ENCODE measurements around the gene PAFAH2. TPM values are rescaled to one million over a fixed set of nuclear protein-coding genes. Genes with fewer than 3 reads are reported as not detected.
A peak's percentile ranks its signal among the peaks of the same experiment; 100 is the strongest.

The PAFAH2 gene
- total RNA-seq, 6 donors from 2014 or later, result 12.6 to 20.1 (median 15.1) TPM

DNA sequence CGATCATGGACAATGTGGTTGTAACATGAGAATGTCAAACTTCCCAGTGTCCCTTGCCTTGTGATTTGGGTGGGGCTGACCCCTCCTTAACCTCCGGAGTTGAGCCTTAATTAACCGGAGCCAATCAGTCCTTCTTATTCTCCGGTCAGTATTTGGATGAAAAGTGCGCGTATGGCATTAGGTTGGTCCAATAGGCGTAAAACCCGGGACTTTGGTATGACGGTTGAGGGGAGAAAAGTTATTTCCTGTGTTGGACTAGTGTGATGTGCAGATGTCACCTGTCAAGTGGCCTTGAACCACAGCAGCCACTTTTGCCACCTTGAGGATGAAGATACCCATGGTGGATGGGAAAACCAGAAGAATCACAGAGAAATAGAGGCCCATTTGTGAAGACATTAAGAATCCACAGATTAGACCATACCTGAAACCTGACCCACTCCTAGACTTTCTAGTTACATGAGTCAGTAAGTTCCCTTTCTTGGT lies 5.1 kb downstream of the PAFAH2 start:
- ATAC-seq (ENCODE audit: low FRiP score in 2 of 2), result no peak
- Histone ChIP-seq H3K36me3 (peaks cover 0 to 9% (median 3%) of the 10 kb centered on the region in 4 donors), H3K4me1 (peaks cover 11 to 25% (median 15%) of the 10 kb centered on the region in 4 donors), H3K4me3 (no peak overlapping the region), H3K27ac (no peak overlapping the region), H3K9me3 (no peaks in the 10 kb centered on the region), H3K27me3 (no peaks in the 10 kb centered on the region)
- no peak for DNase-seq
- TF ChIP-seq POLR2A (IDR thresholded peaks at IDR 0.05) (no peak), EP300 (IDR thresholded peaks at IDR 0.05) (no peak), POLR2AphosphoS5 (IDR thresholded peaks at IDR 0.05) (no peak)
- TF ChIP-seq, protein P1, sequence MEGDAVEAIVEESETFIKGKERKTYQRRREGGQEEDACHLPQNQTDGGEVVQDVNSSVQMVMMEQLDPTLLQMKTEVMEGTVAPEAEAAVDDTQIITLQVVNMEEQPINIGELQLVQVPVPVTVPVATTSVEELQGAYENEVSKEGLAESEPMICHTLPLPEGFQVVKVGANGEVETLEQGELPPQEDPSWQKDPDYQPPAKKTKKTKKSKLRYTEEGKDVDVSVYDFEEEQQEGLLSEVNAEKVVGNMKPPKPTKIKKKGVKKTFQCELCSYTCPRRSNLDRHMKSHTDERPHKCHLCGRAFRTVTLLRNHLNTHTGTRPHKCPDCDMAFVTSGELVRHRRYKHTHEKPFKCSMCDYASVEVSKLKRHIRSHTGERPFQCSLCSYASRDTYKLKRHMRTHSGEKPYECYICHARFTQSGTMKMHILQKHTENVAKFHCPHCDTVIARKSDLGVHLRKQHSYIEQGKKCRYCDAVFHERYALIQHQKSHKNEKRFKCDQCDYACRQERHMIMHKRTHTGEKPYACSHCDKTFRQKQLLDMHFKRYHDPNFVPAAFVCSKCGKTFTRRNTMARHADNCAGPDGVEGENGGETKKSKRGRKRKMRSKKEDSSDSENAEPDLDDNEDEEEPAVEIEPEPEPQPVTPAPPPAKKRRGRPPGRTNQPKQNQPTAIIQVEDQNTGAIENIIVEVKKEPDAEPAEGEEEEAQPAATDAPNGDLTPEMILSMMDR (IDR thresholded peaks at IDR 0.05), result no peak
- WGBS, 2 donors, result 92 to 96% methylated on average over 9 of the region's 9 CpGs

- whole genome bisulfite sequencing, 2 donors, result 71 to 83% methylated on average over 5 of the region's 5 CpGs
- Histone ChIP-seq H3K4me3 (no peak overlapping the region), H3K27me3 (no peaks in the 10 kb centered on the region), H3K4me1 (peaks cover 6 to 21% (median 12%) of the 10 kb centered on the region in 4 donors), H3K27ac (no peak overlapping the region), H3K36me3 (peaks cover 0 to 15% (median 5%) of the 10 kb centered on the region in 4 donors), H3K9me3 (no peaks in the 10 kb centered on the region)
- DNase-seq, result no peak
- ATAC-seq (ENCODE audit: low FRiP score in 2 of 2), result no peak
- TF ChIP-seq, protein P1 (IDR thresholded peaks at IDR 0.05), result no peak
- TF ChIP-seq EP300 (IDR thresholded peaks at IDR 0.05), result no peak
- no peak for TF ChIP-seq POLR2A (IDR thresholded peaks at IDR 0.05)
Observed at GRCh38 chr1:25991937-25992688, 5.8 kb downstream of the PAFAH2 start.

- ATAC-seq (ENCODE audit: low FRiP score in 2 of 2) (no peak), DNase-seq (peak in 1 of 2 donors; percentile 37)
- WGBS, 2 donors, result 46 to 62% methylated on average over 15 of the region's 15 CpGs
- Histone ChIP-seq H3K36me3 (peaks cover 0 to 20% (median 12%) of the 10 kb centered on the region in 4 donors), H3K4me3 (peak overlapping the region in 2 of 4 donors; percentile 4 to 25), H3K9me3 (no peaks in the 10 kb centered on the region), H3K27ac (peak overlapping the region in 2 of 4 donors; percentile 28 to 59), H3K4me1 (peaks cover 0 to 14% (median 4%) of the 10 kb centered on the region in 4 donors), H3K27me3 (no peaks in the 10 kb centered on the region)
- no peak for TF ChIP-seq POLR2AphosphoS5 (IDR thresholded peaks at IDR 0.05)
- TF ChIP-seq, protein P1 (IDR thresholded peaks at IDR 0.05), result no peak
- no peak for TF ChIP-seq POLR2A (IDR thresholded peaks at IDR 0.05)
- no peak for TF ChIP-seq EP300 (IDR thresholded peaks at IDR 0.05)
Observed at GRCh38 chr1:25990702-25991395, 7.0 kb downstream of the PAFAH2 start.

- WGBS, 2 donors, result 60 to 74% methylated on average over 6 of the region's 6 CpGs
- Histone ChIP-seq H3K9me3 (no peaks in the 10 kb centered on the region), H3K27ac (peak overlapping the region in 2 of 4 donors; percentile 28 to 59), H3K4me3 (peak overlapping the region in 2 of 4 donors; percentile 4 to 25), H3K4me1 (peaks cover 0 to 14% (median 4%) of the 10 kb centered on the region in 4 donors), H3K27me3 (no peaks in the 10 kb centered on the region), H3K36me3 (peaks cover 0 to 26% (median 14%) of the 10 kb centered on the region in 4 donors)
- TF ChIP-seq POLR2AphosphoS5 (IDR thresholded peaks at IDR 0.05) (no peak), POLR2A (IDR thresholded peaks at IDR 0.05) (no peak), EP300 (IDR thresholded peaks at IDR 0.05) (no peak)
- TF ChIP-seq, protein P1 (IDR thresholded peaks at IDR 0.05), result no peak
- DNase-seq, result no peak
- no peak for ATAC-seq (ENCODE audit: low FRiP score in 2 of 2)
Observed at GRCh38 chr1:25990251-25990650, 7.6 kb downstream of the PAFAH2 start.

All from upper lobe of left lung (tissue), 6 donors.